HG03039 (cell line): Measurements from ENCODE around the gene EEPD1.
"Not testable (repeated sequence)": the region's sequence is repeated elsewhere in the genome, so short reads cannot be mapped to it uniquely, and the experiment has no call there.

Experiments used
- ATAC-seq: cut with Tn5 transposase; IDR thresholded peaks from one replicate; pipeline ENCODE4 v1.9.1; 2021; ENCODE audit warnings: mild to moderate bottlenecking, moderate library complexity; ENCODE audit not compliant: unreplicated experiment

The EEPD1 gene

GRCh38 chr7:36152756-36153570 is at the start of gene EEPD1:
Gene EEPD1 (plus strand): TSS chr7:36153254. CDS start chr7:36154325, 1,071 bp downstream.
- ATAC-seq: peak; percentile 96

- no peak for ATAC-seq
These were observed 49.1 kb upstream of the EEPD1 start for GRCh38 chr7:36103837-36104561.

- ATAC-seq: not testable (repeated sequence)
These were observed 45.8 kb upstream of the EEPD1 start for GRCh38 chr7:36106972-36107908.

GRCh38 chr7:36107926-36108631 is 45.0 kb upstream of the EEPD1 start:
- no peak for ATAC-seq

- ATAC-seq: no peak
These were observed 43.9 kb upstream of the EEPD1 start for GRCh38 chr7:36109013-36109627.

GRCh38 chr7:36110584-36110983 is 42.5 kb upstream of the EEPD1 start:
- no peak for ATAC-seq

GRCh38 chr7:36112969-36113368 is 40.1 kb upstream of the EEPD1 start:
- no peak for ATAC-seq

GRCh38 chr7:36114355-36114754 is 38.7 kb upstream of the EEPD1 start:
- no peak for ATAC-seq

- ATAC-seq: peak; percentile 99
These were observed 37.4 kb upstream of the EEPD1 start for GRCh38 chr7:36115448-36116321.

GRCh38 chr7:36116347-36117202 is 36.5 kb upstream of the EEPD1 start:
- ATAC-seq: no peak

GRCh38 chr7:36117203-36117840 is 35.7 kb upstream of the EEPD1 start:
- ATAC-seq: no peak

- no peak for ATAC-seq
These were observed 34.7 kb upstream of the EEPD1 start for GRCh38 chr7:36118344-36118743.

GRCh38 chr7:36119005-36119706 is 33.9 kb upstream of the EEPD1 start:
- no peak for ATAC-seq

- ATAC-seq: not testable (repeated sequence)
These were observed 32.9 kb upstream of the EEPD1 start for GRCh38 chr7:36119983-36120646.

GRCh38 chr7:36125630-36126029 is 27.4 kb upstream of the EEPD1 start:
- ATAC-seq: not testable (repeated sequence)

GRCh38 chr7:36127075-36127740 is 25.8 kb upstream of the EEPD1 start:
- ATAC-seq: no peak
